Right lobe of liver (tissue), 4 donors: ENCODE data around the gene VPS18.

Source experiments
- CTCF ChIP-seq, 4 donors: fragments of 200-600 bp in 3 of 4; fragments of 450-650 bp in 1 of 4; IDR thresholded peaks; one replicate each; pipeline versions ENCODE4 v1.5.1 to v1.8.0; 2016 to 2022; ENCODE audit warnings: antibody characterized with exemption in 4 of 4, mild to moderate bottlenecking in 2 of 4
- POLR2A ChIP-seq: fragments of 450-650 bp; IDR thresholded peaks from one replicate; pipeline ENCODE4 v1.6.1; 2017; ENCODE audit warnings: antibody characterized with exemption, mild to moderate bottlenecking
- donor health status: DM: no; HTN: no; CAD: no.
- donor health status: DM: no; HTN: no; CAD: no.
- donor health status: DM: no; HTN: yes; CAD: no.

DNA sequence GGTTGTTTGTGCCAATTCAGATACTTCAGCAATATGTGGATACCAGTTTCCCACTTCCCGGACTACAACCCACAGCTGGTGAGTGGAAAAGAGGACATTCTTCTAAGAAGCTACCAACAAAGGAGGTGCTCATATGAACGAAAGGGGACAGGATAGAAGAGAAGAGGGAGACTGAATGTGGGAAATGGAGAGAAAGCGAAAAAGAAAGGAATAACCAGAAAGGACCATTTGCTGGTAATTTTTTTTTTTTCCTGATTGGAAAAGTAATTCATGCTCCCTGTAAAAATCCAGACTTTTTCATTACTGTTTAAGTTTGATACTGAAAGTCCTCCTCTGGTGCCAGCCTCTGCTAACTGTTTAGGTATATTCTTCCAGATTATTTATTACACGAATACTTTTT is 57.5 kb downstream of the VPS18 start:
- TF ChIP-seq POLR2A (no peak), CTCF (IDR thresholded peaks at IDR 0.05) (no peak)
